CD14-positive monocyte (primary cell): ENCODE data around the gene DNAJC9. TPM values are rescaled to one million over a fixed set of nuclear protein-coding genes. Genes with fewer than 3 reads are reported as not detected.

Experiments
- DNase-seq, 3 donors: peaks; one replicate each; pipeline ENCODE4 v3.0.0-alpha.2; 2011 to 2022
- H2AFZ ChIP-seq: 2 replicates; pipeline ENCODE4 v1.6.0; 2012; ENCODE audit warnings: mild to moderate bottlenecking, low read depth, low read length, inconsistent platforms; ENCODE audit not compliant: insufficient read depth, poor library complexity, severe bottlenecking
- H3K27ac ChIP-seq, 2 donors: 1 replicate in 1 of 2; 2 replicates in 1 of 2; pipeline ENCODE4 v1.5.1; 2012 to 2013; ENCODE audit warnings: low read length in 2 of 2, control low read depth in 1 of 2, inconsistent platforms in 1 of 2, low read depth in 1 of 2, mild to moderate bottlenecking in 1 of 2
- H3K27me3 ChIP-seq, 2 donors: one replicate each; pipeline versions ENCODE4 v1.6.0 to v1.6.1; 2011 to 2013; ENCODE audit warnings: low read length in 2 of 2; ENCODE audit not compliant: control insufficient read depth in 2 of 2, insufficient read depth in 2 of 2
- H3K36me3 ChIP-seq, 2 donors: replicated peaks in 1 of 2; 1 replicate in 1 of 2; 2 replicates in 1 of 2; pipeline versions ENCODE4 v1.5.1 to v1.6.1; 2012 to 2013; ENCODE audit warnings: low read length in 2 of 2, control low read depth in 1 of 2, inconsistent platforms in 1 of 2, mild to moderate bottlenecking in 1 of 2; ENCODE audit not compliant: insufficient read depth in 2 of 2, control insufficient read depth in 1 of 2
- H3K4me1 ChIP-seq, 2 donors: 1 replicate in 1 of 2; 2 replicates in 1 of 2; pipeline versions ENCODE4 v1.5.1 to v1.6.1; 2012 to 2013; ENCODE audit warnings: low read length in 2 of 2, control low read depth in 1 of 2, inconsistent platforms in 1 of 2, mild to moderate bottlenecking in 1 of 2, moderate library complexity in 1 of 2; ENCODE audit not compliant: insufficient read depth in 2 of 2, control insufficient read depth in 1 of 2
- H3K4me2 ChIP-seq: replicated peaks from 2 replicates; pipeline ENCODE3; 2012; ENCODE audit warnings: low read length, moderate library complexity, mild to moderate bottlenecking; ENCODE audit not compliant: poor library complexity, severe bottlenecking; ENCODE audit errors: extremely low read depth
- H3K4me3 ChIP-seq, 3 experiments: fragments of 200-600 bp in 1 of 3; sonication (generic) in 1 of 3; replicated peaks in 1 of 3; 1 replicate in 2 of 3; 2 replicates in 1 of 3; pipeline ENCODE4 v1.5.1; 2011 to 2013; ENCODE audit warnings: low read length in 3 of 3, mild to moderate bottlenecking in 3 of 3, control low read depth in 2 of 3, low read depth in 2 of 3, inconsistent platforms in 1 of 3, moderate library complexity in 1 of 3
- H3K79me2 ChIP-seq: 2 replicates; pipeline ENCODE4 v1.6.0; 2012; ENCODE audit warnings: mild to moderate bottlenecking, control low read depth, inconsistent platforms, low read length, moderate library complexity; ENCODE audit not compliant: insufficient read depth
- H3K9ac ChIP-seq: 2 replicates; pipeline ENCODE4 v1.6.0; 2017; ENCODE audit warnings: low read length, mild to moderate bottlenecking; ENCODE audit not compliant: insufficient read depth, poor library complexity, severe bottlenecking
- H3K9me3 ChIP-seq, 2 donors: replicated peaks in 1 of 2; 1 replicate in 1 of 2; 2 replicates in 1 of 2; pipeline versions ENCODE4 v1.5.1 to v1.6.1; 2012 to 2013; ENCODE audit warnings: low read length in 2 of 2, control low read depth in 1 of 2; ENCODE audit not compliant: control insufficient read depth in 1 of 2, insufficient read depth in 1 of 2
- H4K20me1 ChIP-seq: 2 replicates; pipeline ENCODE4 v1.6.0; 2012; ENCODE audit warnings: mild to moderate bottlenecking, low read length, control low read depth, moderate library complexity; ENCODE audit not compliant: insufficient read depth
- H3K27ac Mint-ChIP-seq, 7 donors: one replicate each; pipeline ENCODE4 v1.8.0; 2020; ENCODE audit warnings: mild to moderate bottlenecking in 7 of 7, mixed read lengths in 7 of 7, moderate library complexity in 6 of 7, inconsistent platforms in 2 of 7
- H3K27me3 Mint-ChIP-seq, 3 donors: one replicate each; pipeline ENCODE4 v1.8.0; 2021 to 2022; ENCODE audit warnings: low read depth in 3 of 3, mild to moderate bottlenecking in 3 of 3, mixed read lengths in 3 of 3, moderate library complexity in 3 of 3, inconsistent platforms in 1 of 3
- H3K36me3 Mint-ChIP-seq, 2 donors: one replicate each; pipeline ENCODE4 v1.8.0; 2020; ENCODE audit warnings: mixed read lengths in 2 of 2, inconsistent platforms in 1 of 2, mild to moderate bottlenecking in 1 of 2
- H3K4me1 Mint-ChIP-seq: one replicate; pipeline ENCODE4 v1.8.0; 2020; ENCODE audit warnings: mild to moderate bottlenecking, mixed read lengths
- H3K4me3 Mint-ChIP-seq, 2 donors: one replicate each; pipeline ENCODE4 v1.8.0; 2020; ENCODE audit warnings: mild to moderate bottlenecking in 2 of 2, mixed read lengths in 2 of 2, moderate library complexity in 1 of 2
- H3K9me3 Mint-ChIP-seq, 7 donors: one replicate each; pipeline ENCODE4 v1.8.0; 2020 to 2022; ENCODE audit warnings: mixed read lengths in 7 of 7, mild to moderate bottlenecking in 6 of 7, moderate library complexity in 6 of 7, inconsistent platforms in 2 of 7
- WGBS: methylation state at CpG from one replicate; pipeline ENCODE4 v1.1.5; 2013; ENCODE audit warnings: missing lambda C conversion rate; ENCODE audit not compliant: insufficient coverage; 5-methylcytosine and 5-hydroxymethylcytosine counted together
- intact Hi-C, 2 donors: fragments of 100-400 bp; cut with micrococcal nuclease; formaldehyde crosslinking; loops; one replicate each; pipeline versions ENCODE4 v1.15.0 to v1.15.1; 2023
- polyA plus RNA-seq, 3 donors: library from polyadenylated mRNA; depleted of rRNA in 1 of 3; unstranded in 2 of 3; stranded (reverse) in 1 of 3; fragments of 300-500 nt in 2 of 3; fragments of >200 nt in 1 of 3; fragmentation: Illumina TruSeq in 2 of 3; gene quantifications; 1 replicate in 2 of 3; 2 replicates in 1 of 3; pipeline ENCODE4 v1.2.3, GENCODE V29; 2012 to 2021
- TF ChIP-seq, protein P1 (sequence below): fragments of 200-600 bp; IDR thresholded peaks from one replicate; pipeline ENCODE4 v1.8.0; 2022; ENCODE audit warnings: antibody characterized with exemption, mild to moderate bottlenecking

Gene DNAJC9
- polyA plus RNA-seq, 3 donors, result 2.3 to 7.2 (median 2.4) TPM

GRCh38 chr10:73210395-73211105 is 36.5 kb downstream of the DNAJC9 start:
- TF ChIP-seq, protein P1, sequence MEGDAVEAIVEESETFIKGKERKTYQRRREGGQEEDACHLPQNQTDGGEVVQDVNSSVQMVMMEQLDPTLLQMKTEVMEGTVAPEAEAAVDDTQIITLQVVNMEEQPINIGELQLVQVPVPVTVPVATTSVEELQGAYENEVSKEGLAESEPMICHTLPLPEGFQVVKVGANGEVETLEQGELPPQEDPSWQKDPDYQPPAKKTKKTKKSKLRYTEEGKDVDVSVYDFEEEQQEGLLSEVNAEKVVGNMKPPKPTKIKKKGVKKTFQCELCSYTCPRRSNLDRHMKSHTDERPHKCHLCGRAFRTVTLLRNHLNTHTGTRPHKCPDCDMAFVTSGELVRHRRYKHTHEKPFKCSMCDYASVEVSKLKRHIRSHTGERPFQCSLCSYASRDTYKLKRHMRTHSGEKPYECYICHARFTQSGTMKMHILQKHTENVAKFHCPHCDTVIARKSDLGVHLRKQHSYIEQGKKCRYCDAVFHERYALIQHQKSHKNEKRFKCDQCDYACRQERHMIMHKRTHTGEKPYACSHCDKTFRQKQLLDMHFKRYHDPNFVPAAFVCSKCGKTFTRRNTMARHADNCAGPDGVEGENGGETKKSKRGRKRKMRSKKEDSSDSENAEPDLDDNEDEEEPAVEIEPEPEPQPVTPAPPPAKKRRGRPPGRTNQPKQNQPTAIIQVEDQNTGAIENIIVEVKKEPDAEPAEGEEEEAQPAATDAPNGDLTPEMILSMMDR, result no peak
- no peak overlapping the region for H3K4me3 Mint-ChIP-seq
- H3K27ac ChIP-seq, result no peak overlapping the region
- H4K20me1 ChIP-seq, result no peaks in the 10 kb centered on the region
- H3K4me3 ChIP-seq, result no peak overlapping the region
- no peak overlapping the region for H3K9ac ChIP-seq
- no peak overlapping the region for H3K4me2 ChIP-seq
- peaks cover 43 to 46% of the 10 kb centered on the region in 2 donors for H3K36me3 Mint-ChIP-seq
- H2AFZ ChIP-seq, result no peak overlapping the region
- no peaks in the 10 kb centered on the region for H3K4me1 ChIP-seq
- H3K27me3 ChIP-seq, result no peaks in the 10 kb centered on the region
- H3K27ac Mint-ChIP-seq, result no peak overlapping the region
- WGBS, result no CpG with 5 or more reads among the region's 3 CpGs
- H3K9me3 ChIP-seq, result no peaks in the 10 kb centered on the region
- H3K27me3 Mint-ChIP-seq, result no peaks in the 10 kb centered on the region
- intact Hi-C loops, result no loop called here
- H3K79me2 ChIP-seq, result no peaks in the 10 kb centered on the region
- peaks cover 13 to 49% of the 10 kb centered on the region in 2 donors for H3K36me3 ChIP-seq
- peaks cover 0 to 2% (median 0%) of the 10 kb centered on the region in 7 donors for H3K9me3 Mint-ChIP-seq
- H3K4me1 Mint-ChIP-seq, result no peaks in the 10 kb centered on the region
- no peak for DNase-seq

- H4K20me1 ChIP-seq, result no peaks in the 10 kb centered on the region
- H3K79me2 ChIP-seq, result no peaks in the 10 kb centered on the region
- H3K9me3 ChIP-seq, result no peaks in the 10 kb centered on the region
- Mint-ChIP-seq H3K9me3 (no peaks in the 10 kb centered on the region), H3K36me3 (peaks cover 39 to 41% of the 10 kb centered on the region in 2 donors), H3K27ac (no peak overlapping the region), H3K4me1 (no peaks in the 10 kb centered on the region), H3K27me3 (no peaks in the 10 kb centered on the region), H3K4me3 (no peak overlapping the region)
- H3K9ac ChIP-seq, result no peak overlapping the region
- H3K36me3 ChIP-seq, result peaks cover 13 to 47% of the 10 kb centered on the region in 2 donors
- H3K27me3 ChIP-seq, result no peaks in the 10 kb centered on the region
- 44% methylated on average over 1 of the region's 1 CpG for WGBS
- H2AFZ ChIP-seq, result no peak overlapping the region
- H3K4me2 ChIP-seq, result no peak overlapping the region
- TF ChIP-seq, protein P1, result no peak
- no peak overlapping the region for H3K27ac ChIP-seq
- no peak overlapping the region for H3K4me3 ChIP-seq
- no peak for DNase-seq
- no peaks in the 10 kb centered on the region for H3K4me1 ChIP-seq
- intact Hi-C loops, result no loop called here
Observed at GRCh38 chr10:73209705-73210104, 37.4 kb downstream of the DNAJC9 start.
